Dedifferentiated amniotic fluid mesenchymal stem cell (primary cell): ENCODE data around the gene BANP.

ENCODE experiments used
- DNase-seq: peaks from one replicate; pipeline ENCODE4 v3.0.0-alpha.2; 2016; ENCODE audit errors: extremely low spot score

Gene BANP

GRCh38 chr16:87951552-87952538, 611 bp downstream of the BANP start:
- DNase-seq: no peak

GRCh38 chr16:87952751-87953150, 1.5 kb downstream of the BANP start:
- DNase-seq: no peak

DNA sequence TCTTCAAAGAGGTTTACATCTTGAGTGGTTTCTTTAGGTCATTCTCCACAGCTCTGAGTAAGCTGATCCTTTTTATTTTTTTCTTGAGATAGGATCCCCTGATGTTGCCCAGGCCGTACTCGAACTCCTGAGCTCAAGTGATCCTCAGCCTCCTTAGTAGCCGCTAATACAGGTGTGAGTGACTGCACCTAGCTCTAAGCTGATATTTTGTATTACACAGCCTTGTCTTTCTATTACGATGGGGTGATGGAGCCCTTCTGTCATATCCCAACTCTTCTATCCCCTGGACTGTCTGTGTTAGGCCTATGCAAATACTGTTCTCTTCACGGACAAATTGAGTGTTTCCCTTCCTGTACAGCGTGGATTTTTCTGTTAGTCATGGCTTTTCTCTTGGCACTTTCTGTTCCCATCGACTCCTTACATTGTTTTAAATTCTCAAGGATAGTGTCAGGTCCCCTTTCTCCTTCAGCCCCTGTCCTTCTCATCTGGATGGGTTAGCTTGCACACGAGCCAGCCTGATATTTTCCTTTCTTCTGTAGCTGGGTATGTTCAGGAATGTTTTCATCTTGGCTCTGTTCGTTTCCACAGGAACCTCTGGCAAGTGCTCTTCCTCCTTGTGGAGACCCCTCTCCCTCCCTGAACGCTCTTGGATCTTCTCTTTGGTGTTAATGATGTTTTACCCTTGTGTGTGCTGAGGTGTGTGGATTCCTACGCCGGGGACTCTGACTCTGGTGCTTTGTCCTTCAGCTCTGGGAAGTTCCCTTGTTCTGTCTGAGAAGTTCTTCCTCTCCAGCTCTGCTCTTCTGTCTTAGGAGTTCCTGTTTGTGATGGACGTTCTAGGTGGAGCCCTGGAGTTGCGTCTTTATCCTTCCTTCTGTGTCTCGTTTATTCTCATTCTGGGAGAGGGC, 2.3 kb downstream of the BANP start:
- no peak for DNase-seq

GRCh38 chr16:87954361-87954760, 3.1 kb downstream of the BANP start:
- no peak for DNase-seq

GRCh38 chr16:87954826-87955225, 3.6 kb downstream of the BANP start:
- no peak for DNase-seq

DNA sequence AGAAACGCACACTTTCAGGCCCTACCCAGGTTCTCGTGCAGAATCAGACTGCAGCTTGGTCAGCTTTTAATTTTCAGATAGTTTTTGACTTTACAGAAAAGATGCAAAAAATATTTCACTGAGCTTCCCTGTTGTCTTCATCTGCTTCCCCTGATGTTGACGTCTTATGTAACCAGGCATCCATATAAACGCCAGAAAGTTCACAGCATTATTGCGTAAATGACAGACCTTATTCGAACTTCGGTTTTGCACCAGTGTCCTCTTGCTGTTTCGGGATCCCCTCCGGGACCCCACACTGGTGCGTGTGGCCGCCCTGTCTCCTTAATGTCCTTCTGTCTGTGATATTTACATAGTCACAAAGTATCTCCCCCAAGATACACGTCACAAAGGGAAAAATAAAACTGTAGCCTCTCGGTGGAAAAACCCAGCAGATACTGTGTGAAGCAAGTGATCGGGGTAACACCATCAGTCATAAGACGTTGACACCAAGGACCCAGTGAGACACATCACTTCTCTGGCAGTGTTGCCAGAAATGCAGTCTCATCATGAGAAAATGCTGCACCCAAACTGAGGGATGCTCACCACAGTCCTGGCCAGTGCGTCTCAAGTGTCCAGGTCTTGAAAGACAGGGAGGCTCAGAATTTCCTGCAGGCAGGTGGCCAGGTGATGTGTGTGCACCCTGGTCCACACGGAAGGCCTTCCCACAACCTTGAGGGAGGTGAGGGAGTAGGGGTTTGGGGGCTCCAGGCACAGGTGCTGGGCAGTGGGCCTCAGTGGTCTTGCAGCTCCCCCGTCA, 4.3 kb downstream of the BANP start:
- no peak for DNase-seq

- no peak for DNase-seq
Observed at GRCh38 chr16:87956098-87956364, 4.8 kb downstream of the BANP start.

- no peak for DNase-seq
Observed at GRCh38 chr16:87956365-87957231, 5.4 kb downstream of the BANP start.

DNA sequence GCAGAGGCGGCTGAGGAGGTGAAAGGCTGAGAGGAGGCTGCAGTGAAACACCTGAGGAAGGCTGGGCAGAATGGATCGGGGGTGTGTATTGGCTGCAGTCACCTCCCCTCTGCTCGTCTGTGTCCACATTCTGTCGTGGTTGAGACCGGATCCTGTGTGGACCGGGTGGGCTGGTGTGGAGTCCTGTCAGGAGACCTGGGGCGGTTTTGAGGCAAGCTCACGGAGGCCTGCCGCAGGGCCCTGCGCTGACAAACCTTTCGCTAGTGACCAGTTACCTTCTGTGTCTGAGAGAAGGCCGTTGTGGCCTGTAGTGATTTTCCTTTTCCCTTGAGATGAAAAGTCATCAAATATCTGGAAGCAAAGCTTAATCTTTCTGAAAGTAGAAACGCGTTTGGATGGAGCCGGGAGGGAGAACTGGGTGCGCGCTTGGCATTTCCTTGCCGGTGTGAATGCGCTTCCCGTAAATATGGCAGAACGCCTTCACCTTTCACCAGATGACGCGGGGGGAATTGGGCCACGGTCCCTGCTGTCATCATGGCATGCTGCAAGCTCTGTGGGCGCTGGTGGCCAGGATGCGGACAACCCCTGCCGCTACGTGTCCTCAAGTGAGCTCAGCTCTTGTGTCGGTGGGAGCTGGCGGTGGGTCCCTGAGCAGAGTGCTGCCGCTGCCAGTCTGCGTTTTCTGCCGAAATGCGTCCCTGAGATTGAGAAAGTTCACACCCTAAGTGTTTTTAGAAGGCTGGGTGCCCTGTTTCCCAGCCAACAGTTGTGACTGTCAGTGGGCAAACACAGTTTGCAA, 6.3 kb downstream of the BANP start:
- DNase-seq: no peak

GRCh38 chr16:87958632-87959031, 7.4 kb downstream of the BANP start:
- no peak for DNase-seq

- DNase-seq: no peak
Observed at GRCh38 chr16:87959391-87959990, 8.3 kb downstream of the BANP start.

- DNase-seq: no peak
Observed at GRCh38 chr16:87960296-87960695, 9.1 kb downstream of the BANP start.

DNA sequence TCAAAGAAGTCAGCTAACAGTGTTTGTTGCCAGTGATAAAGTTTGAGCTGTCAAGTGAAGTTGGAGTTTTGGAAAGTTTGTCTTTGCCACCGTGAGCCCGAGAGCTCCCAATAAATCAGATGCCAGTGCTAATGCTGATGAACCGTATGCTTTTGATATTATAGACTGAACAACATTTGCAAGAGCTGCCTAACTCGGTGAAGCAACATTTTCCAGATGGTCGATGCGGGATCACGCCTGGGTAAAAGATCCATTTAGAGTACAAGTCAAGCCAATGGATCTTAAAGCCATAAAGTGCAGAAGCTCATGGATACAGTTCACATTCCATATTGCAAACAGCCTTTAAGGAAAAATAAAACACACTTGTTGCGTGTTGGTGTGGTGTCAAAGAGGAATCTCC, 9.6 kb downstream of the BANP start:
- DNase-seq: no peak

- DNase-seq: no peak
Observed at GRCh38 chr16:87961623-87962022, 10.4 kb downstream of the BANP start.

DNA sequence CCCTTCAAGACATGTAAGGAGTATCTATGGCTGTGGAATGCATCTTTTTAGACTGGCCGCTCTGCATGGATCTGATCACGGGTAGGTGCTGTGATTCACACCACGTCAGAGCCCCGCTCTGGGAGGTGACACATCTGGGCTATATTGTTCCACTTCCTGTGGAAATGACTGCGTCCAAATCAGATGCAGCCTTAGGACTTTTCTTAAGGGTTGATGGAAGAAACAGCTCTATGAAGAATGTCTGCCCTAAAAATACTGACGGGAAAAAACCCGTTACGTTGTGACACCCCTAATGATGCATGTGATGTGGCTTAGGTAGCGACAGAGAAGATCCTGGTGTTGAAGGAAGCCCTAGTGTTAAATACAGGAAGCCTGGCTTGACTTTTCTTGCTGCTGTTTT, 12.2 kb downstream of the BANP start:
- peak; percentile 25 for DNase-seq

DNA sequence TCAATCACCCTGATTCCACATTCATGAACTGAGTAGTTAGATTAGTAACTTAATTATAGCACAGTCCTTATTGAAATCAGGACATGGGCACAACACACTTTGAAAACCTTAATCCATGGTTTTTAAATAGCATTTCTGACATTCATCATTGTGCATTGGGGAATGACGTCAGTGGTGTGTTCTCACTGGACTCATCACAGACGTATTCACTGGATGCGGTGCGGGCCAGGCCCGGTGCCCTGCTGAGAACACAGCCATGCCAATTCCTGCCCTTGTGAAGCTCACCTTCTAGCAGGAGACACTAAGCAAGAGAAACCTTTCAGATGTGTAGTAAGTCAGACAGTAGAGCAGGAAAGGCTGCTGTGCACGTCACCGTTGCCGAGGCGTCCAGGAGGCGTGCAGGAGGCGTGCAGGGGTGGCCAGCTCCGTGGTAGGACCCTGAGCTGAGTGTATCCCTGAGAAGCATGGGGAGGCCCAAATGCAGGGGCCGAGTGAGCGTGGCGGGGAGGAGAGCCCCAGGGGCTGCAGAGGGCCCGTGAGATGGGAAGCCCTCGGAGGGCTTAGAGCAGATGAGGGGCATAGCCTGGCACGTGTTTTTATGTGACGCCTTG, 12.9 kb downstream of the BANP start:
- no peak for DNase-seq

- no peak for DNase-seq
Observed at GRCh38 chr16:87965417-87965816, 14.2 kb downstream of the BANP start.

- peak; percentile 50 for DNase-seq
Observed at GRCh38 chr16:87966064-87966645, 14.9 kb downstream of the BANP start.

DNA sequence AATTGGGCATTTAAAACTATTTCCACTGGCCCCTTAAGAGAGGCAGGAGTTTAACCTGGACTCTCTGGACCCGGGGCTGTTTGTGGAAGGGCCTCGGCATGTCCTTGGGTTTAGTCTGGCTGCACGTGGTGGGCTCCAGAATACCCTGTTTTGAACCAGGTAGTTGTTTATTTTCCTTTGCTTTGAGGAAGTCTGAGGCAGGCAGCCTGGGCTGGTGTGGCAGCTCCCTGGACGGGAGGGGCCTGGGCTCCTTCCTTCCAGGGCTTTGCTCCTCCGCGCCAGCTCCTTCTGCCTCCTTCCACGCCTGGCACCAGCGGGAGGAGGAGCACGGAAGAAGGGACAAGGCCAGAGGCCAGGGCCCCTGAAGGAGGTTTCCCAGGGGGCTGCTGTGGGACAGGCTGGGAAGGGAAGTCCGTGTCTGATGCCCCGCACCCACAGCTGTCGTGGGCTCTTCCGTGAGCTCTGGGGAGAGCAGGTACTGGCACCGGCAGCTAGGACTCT, 15.5 kb downstream of the BANP start:
- no peak for DNase-seq
